Superior temporal gyrus (tissue), 1 donor: ENCODE measurements around the gene CYP26C1.
"Not testable (repeated sequence)": the region's sequence is repeated elsewhere in the genome, so short reads cannot be mapped to it uniquely, and the experiment has no call there.

Experiments
- DNase-seq: peaks from one replicate; pipeline ENCODE4 v3.0.0-alpha.2; 2016; ENCODE audit errors: extremely low spot score

CYP26C1 gene

DNA sequence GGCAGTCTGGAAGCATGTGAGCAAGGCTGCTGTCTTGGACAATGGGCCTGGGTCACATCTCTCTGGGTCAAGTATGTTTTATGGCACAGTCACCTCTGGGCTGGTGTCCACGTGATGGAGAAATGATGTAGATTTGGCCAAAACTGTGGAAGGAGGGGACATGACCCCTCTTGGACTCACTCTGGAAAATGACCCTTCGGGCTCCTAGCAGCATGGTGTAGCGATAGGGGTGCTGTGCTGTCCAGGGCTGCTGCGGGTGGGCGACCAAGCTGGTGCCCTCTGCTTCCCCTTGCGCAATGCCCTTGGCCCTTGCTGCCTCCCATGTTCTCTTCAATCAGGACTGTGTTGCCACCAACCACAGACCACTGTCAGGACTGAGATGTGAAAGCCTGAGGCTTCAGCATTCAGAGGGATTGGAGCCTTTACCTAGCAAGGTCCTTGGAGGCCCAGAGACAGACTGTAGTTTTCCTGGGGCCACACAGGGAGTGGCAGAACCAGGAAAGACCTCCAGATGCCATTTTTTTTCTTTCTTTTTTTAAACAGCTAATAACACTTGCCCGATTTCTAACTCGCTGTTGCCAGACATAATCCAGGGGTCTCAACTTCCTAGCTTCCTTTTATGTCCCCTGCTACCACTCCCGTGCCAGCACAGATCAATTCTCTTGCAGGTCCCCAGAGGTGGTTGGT is 19.2 kb downstream of the CYP26C1 start:
- DNase-seq: no peak

DNA sequence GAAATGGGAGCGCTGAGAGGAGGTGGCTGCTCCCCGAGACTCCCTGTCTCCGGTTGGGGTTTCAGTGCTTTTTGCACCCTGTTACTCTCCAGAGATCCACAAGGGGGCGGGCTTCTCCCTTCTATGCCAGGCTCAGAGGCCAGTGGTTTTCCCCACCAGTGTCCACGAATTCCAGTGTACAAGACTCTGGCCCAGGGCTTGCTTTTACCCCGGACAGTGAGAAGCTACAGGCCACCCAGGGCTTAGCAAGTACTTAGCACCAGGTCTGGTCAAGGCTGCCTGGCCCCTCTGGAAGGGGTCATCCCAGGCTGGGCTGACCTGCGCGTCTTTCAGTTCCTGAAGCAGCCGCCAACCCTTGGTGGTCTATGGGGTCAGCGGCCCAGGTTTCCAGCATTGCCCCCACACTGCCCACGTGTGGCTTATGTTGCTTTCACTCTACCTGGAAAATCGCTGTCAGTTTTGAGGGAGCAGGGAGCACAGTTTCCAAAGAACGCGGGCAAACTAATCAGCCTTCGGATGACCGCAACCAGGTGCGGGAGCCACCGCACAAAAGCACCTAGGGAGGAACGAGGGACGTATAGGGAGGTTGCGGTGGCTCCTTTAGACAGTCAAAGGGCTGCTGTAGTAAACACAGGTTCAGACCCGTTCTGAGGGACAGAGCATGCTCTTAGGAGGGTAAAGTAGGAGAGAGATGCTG is 19.9 kb downstream of the CYP26C1 start:
- DNase-seq: peak; percentile 78

DNA sequence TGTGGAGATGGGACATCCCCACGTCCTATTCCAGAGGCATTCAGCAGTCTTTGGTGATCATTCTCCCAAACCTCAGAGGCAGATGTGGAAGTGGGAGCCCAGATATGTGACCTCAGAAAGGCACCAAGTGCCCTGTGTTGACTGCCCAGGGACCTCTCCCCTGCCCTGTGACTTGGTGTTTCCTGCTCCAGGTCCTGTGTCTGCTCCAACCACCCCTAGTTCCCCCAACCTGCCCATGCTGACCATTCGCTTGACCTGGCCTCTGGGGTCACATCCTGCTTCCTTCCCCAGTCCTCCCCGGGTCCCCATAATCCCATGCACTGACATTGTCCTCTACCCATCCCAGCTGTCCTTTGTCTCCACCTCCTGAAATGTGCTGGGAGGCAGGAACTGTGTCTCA is 20.7 kb downstream of the CYP26C1 start:
- no peak for DNase-seq

DNA sequence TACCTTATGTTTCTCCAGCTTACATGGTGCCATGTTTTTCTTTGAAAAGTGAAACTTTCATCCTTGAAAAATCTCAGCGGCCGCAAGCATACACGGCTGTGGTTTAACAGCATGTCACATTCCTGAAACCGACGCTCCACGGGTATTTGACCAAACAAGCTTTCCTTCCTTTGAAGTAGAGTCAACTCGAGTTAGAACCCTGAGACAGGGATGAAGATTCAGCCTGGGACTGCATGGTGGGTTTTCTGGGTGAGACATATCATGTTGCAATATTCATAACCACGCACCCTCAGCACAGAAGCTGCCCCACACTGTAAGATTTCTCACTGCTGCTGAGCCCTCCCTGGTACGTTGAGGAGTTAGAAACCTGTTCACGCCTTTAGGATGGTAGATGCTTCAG is 21.2 kb downstream of the CYP26C1 start:
- no peak for DNase-seq

DNA sequence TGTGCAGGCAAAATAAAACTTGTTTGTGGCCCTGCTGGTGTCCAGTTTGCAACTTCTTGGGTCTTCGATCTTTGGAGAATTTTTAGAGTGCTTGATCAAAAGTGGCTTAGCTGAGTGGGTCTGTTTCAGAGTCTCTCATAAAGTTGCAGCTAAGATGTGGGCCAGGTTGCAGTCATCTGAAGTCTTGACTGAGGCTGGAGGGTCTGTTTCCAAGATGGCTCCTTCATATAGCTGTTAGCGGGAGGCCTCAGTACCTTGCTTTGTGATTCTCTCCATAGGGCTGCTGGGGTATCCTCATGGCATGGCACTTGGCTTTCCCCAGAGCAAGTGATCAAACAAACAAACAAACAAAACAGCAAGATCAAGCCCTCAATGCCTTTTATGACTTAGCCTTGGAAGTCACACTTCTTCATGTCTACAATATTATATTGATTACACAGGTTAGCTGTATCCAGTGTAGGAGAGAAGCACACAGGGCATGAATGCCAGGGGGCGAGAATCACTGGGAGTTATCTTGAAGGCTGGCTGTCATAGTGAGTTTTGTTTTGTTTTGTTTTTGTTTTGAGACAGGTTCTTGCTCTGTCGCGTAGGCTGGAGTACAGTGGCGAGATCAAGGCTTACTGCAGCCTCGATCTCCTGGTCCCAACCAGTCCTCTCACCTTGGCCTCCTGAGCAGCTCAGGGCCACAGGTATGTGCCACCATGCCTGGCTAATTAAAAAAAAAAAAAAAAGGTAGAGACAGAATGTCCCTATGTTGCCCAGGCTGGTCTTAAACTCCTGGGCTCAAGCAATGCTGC is 23.3 kb downstream of the CYP26C1 start:
- DNase-seq: no peak

DNA sequence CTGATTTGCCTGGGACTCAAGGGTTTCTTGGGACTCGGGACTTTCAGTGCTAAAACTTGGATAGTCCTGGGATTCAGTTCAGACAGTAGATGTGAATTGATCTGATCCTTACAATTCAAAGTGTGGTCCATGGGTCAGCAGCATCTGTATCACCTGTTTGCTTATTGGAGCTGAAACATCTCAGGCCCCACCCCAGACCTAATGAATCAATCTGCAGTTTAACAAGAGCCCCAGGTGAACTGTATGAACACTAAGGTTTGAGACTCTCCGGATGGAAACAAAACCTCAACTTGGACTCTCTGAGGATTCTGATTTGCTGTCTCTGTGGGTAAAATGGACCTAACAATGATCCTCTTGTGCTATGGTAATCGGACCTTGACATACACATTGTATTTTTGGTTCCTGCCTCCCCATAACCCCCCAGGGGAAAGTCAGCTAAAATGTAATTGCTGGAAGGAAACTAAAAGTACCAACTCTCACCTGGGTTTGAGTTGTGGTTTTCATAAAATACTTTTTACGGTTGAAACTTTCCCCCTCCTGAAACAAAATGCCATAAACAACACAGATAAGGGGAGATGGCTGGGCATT is 24.8 kb downstream of the CYP26C1 start:
- DNase-seq: no peak

DNA sequence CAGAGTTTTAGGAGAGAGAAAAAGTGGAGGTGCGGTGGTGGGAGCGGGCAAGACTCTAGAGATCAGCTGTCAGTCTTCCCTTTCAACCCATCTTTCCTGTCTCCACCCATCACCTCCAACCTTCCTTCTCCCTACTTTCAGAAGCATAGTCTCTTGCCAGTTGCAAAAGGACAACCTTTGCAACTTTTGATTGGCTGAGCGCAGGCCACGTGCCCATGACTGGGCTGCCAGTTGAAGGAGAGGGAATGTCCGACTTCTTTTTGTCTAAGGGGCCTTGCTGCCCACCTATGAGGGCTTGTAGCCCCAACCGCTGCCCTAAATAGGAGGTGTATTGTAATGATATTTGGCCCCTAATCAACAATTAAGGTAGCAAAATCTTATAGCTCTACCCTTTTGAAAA is 25.7 kb downstream of the CYP26C1 start:
- DNase-seq: no peak

DNA sequence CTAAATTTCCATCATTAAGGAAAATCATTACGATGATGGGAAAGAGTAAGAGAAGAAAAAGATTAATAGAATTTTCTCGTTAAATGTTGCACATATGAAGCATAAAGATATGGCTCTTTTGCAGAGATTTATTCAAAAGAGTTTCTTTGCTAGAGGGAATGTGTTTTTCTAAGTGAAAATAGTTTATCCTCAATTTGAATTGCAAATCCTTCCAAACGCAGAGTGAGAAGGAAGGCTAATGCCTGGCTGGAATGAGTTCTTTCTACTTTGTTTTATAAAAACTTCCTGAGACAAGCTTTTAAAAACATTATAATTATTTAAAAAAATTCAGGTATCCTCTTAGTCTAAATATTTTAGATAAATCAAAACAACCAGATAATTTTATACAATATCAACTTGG is 27.2 kb downstream of the CYP26C1 start:
- no peak for DNase-seq

DNA sequence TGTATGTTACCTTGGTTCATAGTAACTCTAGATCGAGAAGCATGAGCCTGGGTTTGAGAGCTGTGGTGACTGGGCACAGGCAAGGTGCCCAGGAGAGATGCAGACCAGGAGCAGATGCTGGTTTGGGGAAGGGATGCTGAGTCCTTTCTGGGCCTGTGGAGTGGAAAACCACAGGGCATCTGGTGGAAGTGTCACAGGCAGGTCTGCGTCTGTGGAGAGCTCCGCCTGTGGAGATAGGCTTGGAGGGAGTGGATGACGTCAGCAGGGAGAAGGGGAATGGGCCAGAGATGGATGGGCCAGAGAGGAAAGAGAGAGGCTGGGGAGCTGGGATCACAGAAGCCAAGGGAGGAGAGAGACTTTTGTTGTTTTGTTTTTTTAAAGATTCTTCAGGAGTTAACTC is 27.9 kb downstream of the CYP26C1 start:
- no peak for DNase-seq

DNA sequence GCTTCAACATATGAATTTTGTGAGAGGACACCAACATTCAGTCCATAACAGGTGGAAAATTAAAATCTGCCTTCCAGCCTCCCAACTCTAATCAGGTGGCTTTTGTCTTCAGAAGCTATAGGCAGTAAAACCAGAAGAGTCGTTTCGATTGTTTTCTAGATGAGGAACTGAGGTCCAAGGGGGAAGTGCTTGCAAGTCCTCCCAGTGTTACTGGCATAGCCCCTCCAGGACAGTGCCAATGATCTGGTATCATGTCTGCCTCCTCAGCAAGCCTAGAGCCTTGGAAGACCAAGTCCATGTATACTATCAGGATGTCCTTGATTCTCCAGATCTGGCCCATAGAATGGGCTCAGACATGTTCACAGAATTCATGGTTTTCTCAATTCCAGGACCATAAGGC is 30.0 kb downstream of the CYP26C1 start:
- DNase-seq: no peak

DNA sequence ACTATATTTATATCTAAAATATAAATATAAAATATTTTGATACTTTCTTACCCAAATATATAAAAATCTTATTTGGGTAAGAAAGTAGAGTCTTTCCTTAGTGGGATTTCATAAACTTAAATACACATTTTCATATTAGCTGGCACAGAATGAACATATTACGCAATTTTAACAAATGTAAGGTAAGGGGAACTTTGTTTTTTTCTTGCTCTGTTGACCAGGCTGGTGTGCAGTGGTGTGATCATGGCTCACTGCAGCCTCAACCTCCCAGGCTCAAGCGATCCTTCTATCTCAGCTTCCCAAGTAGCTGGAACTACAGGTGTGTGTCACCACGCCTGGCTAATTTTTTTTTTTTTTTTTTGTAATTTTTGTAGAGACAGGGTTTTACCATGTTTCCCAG is 31.4 kb downstream of the CYP26C1 start:
- no peak for DNase-seq

DNA sequence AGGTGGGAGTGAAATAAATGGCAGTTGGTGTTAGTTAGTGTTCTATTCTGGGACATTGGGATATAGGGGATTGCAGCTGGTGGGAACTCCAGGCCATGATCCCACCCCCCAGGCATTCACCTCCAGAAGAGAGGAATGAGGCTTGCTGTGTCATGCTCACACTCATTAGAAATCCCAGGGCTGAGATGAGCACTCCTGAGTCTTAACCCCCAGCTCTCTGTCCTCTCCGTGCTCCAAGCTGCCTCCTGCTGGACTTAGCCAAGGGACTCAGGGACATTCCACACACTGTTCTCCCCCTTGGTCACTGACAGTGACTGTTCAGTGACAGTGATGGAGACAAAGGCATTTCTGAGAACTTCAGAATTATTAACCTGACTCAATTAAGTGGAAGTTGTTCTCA is 34.6 kb downstream of the CYP26C1 start:
- no peak for DNase-seq

DNA sequence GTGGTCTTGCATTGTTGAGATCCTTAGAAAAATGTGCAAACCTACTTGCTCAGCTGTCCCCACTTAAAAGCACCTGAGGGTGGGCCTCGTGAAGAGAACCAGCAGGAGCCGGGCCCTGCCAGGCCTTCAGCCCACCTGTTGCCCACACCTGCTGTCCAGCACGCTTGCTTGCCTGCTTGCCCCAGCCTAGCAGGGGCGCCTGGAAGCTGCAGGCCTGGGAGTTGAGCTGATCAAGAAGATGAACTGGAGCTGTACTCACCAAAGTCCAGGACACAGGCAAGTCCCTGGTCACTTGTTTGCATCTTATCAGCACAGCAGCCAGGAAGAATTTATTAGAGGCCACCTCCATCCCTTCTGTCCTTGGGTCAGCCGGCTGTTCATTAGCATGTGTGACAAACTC is 36.3 kb downstream of the CYP26C1 start:
- no peak for DNase-seq

DNA sequence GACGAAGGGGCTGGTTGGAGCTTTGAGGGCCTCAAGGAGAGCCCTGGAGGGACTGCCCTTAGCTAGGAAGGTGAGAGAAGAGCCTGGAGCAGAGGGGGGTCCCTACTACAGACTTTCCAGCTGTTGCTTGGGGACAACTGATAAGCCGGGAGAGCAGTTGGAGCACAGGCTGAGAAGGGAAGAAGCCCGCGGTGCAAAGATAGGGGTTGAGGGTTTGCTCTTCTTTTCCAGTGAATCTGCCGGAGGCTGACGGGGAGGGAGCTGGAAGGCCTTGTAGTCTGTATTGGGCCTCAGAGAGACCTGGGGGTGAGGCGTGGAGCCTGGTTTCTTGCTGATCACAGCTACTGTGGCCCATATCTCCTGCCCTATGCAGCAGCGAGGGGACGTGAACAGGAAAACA is 36.8 kb downstream of the CYP26C1 start:
- no peak for DNase-seq

DNA sequence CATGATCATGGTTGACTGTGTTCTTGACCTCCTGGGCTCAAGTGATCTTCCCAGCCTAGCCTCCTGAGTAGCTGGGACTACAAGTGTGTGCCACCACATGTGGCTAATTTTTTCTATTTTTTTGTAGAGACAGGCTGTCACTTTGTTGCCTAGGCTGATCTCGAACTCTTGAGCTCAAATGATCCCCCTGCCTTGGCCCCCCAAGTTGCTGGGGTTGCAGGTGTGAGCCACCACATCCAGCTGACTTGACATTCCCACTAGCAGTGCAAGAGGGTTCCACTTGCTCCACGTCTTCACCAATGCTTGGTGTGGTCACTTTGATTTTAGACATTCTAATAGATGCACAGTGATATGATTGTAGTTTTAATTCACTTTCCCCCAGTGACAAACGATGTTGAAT is 38.2 kb downstream of the CYP26C1 start:
- no peak for DNase-seq

DNA sequence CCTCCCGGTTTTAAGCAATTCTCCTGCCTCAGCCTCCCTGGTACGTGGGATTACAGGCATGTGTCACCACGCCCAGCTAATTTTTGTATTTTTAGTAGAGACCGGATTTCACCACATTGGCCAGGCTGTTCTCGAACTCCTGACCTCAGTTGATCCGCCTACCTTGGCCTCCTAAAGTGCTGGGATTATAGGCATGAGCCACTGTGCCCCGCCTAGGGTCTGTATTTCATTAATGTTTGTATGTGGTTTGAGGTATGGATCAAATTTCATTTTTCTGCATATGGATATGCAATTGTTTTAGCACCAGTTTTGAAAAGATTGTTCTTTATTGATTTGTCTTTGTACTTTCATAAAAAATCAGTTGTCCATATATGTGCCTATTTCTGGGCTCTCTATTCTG is 39.1 kb downstream of the CYP26C1 start:
- no peak for DNase-seq

DNA sequence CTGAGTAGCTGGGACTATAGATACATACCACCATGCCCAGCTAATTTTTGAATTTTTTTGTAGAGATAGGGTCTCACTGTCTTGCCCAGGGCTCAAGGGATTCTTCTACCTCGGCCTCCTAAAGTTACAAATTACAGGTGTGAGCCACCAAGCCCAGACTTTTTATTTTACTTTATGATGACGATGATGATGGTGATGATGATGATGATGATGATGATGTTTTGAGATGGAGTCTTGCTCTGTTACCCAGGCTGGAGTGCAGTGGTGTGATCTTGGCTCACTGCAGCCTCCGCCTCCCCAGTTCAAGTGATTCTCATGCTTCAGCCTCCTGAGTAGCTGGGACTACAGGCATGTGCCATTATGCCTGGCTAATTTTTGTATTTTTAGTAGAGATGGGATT is 40.5 kb downstream of the CYP26C1 start:
- not testable (repeated sequence) for DNase-seq

DNA sequence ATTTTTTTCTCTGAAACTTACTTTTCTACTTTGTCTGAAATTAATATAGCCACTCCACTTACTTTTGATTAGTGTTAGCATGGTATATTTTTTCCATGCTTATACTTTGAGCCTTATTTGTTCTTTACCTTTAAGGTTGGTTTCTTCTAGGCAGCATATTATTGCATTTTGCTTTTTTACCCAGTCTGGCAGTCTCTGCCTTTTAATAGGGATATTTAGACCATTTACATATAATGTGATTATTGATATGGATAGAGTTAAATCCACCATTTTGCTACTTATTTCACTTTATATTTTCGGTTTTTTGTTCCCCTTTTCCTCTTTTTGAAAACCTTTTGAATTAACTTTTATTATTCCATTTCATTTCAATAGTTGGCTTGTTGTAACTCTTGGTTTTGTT is 43.4 kb downstream of the CYP26C1 start:
- no peak for DNase-seq

DNA sequence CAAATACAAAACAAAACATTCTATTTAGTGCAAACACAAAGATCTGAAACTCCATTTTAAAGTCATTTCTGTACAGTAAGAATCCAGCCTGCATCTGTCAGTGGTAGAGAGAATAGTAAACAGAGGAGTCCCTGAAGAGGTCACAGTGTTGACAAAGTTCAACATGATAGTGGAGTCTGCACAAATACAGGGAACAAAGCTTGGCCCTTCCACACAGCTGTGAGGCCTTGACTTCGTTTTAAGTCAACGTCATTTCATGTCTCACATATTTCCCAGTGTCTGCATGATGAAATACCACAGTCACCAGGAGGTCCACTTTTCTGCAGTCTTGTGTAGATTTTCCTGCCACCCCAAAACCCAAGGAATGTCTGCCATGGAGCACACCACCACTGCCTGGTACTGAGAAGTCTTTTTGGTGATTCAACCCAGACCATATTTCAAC is 46.1 kb downstream of the CYP26C1 start:
- no peak for DNase-seq

DNA sequence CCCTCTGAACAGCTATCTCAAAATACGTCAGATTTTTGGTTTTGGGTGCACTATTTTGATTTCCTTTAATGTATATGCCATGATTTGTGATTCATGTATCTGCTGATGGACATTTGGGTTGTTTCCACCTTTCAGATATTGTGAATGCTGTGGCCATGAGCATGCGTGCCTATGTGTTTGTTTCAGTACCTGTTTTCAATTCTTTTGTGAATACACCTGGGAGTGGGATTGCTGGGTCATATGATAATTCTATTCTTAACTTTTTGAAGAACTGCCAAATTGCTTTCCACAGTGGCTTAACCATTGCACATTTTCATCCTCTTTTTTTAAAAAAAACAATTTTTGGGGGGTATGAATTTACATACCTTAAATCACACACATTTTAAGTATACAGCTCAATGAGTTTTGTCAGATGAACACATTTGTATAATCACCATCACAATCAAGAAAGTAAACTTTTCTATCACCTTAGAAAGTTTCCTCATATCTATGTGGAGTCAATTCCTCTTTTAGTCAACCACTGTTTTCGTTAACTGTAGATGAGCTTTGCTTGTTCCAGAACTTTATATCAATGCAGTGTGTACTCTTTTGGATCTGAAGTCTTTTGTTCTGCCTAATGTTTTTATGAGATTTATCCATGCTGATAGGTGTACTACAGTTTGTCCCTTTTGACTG is 50.0 kb downstream of the CYP26C1 start:
- DNase-seq: no peak

DNA sequence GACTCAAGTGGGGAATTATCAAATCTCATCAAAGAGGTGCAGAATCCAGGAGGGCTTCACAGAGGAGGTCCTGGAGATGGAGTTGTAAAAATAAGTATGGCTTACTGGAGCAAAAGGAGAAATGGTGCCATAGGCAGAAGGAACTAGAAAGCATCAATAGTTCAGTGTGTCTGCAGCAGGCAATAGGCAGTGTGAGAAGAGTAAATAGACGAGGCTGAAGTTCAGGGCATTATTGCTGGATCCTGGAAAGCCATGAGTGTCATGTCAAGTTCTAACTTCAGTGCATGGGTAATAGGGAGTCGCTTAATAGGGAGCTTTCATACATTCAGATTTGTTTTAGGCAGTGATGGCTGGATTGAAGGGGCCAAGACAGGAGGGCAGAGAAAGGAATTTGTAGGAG is 52.4 kb downstream of the CYP26C1 start:
- no peak for DNase-seq
